HUDEP-2 (cell line): ENCODE data around the gene CYP26A1.

ENCODE experiments used
- DNase-seq, 76 experiments: peaks; one replicate each; lab custom pipeline; 2025; ENCODE audit not compliant: unreplicated experiment in 76 of 76; lab: John Stamatoyannopoulos, UW

CYP26A1 gene

GRCh38 chr10:93063977-93064660 is 9.6 kb upstream of the CYP26A1 start:
- DNase-seq = no peak

GRCh38 chr10:93064874-93065660 is 8.6 kb upstream of the CYP26A1 start:
- no peak for DNase-seq

DNA sequence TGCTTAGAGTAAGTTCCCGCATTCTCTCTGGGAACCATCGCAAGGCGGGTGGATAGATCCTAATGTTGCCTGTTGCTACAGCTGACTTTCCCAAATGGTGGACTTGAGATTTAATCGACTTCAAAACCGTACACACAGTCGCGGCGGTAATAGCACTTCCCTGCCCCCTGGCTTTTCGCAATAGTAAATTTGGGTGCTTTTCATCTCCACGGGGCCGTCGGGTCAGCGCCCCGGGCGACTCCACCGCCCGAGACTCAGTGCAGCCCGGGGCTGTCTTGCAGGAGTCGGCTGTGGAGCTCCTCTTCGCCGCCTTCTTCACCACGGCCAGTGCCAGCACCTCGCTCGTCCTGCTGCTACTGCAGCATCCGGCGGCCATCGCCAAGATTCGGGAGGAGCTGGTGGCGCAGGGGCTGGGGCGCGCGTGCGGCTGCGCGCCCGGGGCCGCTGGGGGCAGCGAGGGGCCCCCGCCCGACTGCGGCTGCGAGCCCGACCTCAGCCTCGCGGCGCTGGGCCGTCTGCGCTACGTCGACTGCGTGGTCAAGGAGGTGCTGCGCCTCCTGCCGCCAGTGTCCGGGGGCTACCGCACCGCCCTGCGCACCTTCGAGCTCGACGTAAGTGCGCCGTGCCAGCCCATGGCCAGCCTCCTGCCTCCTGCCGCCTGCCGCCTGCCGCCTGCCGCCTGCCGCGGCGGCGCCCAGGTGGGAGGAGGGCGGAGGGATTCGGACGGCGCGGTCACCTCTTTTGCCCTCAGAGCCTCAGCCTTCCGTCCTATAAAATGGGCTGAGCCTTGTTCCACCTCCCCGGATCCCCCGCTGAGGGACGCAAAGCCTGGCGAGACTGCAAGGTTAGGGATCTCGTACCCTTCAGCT is 7.8 kb upstream of the CYP26A1 start:
- DNase-seq = no peak

DNA sequence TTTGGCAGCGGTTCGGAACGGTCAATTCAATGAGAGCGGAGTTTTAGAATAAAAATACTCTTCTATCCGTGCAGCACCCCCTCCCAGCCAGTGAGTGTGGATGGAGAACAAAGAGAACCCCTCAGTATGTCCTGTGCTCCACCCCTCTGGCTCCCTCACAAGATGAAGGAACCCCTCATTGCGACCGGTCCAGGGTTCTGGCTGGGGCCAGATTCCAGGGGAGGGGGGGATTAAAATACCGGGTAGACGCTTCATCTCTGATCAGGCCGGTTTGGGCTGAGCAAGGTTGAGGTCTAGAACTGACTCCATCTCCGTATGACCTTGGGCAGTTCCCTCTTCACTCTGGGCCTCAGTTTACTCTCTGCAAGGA is 7.2 kb upstream of the CYP26A1 start:
- no peak for DNase-seq

DNA sequence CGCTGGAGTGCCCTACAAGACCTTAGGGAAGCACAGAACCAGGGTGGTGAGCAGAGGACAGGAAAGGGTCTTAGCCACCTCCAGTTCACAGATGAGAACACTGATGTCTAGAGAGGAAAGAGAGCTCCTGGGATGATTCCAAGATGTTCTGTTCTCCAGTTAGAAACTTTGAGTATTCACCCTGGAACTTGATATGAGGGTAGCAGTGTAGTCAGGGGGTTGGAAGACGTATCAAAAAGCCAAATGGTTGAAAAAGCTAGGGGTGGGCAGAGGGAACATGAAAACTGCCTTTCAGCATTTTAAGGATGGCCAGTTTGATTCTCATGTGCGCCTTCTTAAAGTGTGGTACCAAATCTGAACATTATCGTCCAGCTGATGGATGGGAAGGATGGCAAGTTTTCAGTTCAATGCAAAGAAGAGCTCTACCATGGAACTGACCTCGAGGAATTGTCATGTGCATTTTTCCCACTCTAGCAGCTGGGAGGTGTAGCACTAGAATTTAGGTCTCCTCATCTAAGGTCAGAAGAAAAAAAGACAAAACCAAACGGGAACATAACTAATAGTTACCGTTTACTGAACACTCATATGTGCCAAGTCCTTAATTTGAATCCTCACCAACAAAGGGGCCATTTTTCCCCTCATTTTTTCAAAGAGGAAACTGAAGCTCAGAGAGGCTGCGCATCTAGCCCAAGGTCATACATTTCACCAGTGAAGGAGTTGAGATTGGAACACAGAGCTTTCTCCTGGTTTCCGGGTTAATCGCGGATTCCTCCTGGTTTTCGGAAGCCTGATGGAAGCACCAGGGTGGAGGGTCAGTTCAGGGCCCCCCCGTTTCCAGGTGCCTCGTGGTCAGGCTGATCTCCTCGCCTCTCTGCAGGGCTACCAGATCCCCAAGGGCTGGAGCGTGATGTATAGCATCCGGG is 6.0 kb upstream of the CYP26A1 start:
- DNase-seq = no peak

DNA sequence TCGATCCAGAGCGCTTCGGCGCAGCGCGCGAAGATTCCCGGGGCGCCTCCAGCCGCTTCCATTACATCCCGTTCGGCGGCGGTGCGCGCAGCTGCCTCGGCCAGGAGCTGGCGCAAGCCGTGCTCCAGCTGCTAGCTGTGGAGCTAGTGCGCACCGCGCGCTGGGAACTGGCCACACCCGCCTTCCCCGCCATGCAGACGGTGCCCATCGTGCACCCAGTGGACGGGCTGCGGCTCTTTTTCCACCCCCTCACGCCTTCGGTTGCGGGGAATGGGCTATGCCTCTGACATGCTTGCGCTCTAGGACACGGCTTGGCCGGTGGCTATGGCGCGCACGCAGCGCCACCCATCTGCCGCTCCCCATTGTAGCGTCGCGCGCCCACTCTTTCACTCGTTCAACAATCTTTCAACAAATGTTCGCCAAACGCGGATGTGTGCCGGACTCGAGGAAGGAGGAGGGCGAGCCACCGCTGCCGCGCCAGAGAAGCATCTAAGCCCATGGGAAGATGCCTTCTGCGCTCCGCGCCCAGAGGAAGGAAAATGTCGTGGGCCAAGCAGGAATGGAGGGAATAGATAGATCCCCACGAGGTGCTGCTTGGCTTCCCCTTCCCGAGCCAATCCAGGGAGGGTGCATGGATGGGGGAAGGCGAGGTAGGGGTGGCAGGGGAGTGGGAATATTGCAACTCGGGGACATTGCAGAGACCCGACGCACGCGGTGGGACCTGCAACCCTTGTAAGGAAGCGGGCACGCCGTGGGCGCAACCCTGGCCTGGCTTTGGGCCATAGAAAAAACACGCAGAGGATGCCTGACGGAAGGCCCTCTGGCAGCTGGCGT is 5.1 kb upstream of the CYP26A1 start:
- DNase-seq = peak in 6 of 76 experiments; percentile 8 to 48 (median 18)

DNA sequence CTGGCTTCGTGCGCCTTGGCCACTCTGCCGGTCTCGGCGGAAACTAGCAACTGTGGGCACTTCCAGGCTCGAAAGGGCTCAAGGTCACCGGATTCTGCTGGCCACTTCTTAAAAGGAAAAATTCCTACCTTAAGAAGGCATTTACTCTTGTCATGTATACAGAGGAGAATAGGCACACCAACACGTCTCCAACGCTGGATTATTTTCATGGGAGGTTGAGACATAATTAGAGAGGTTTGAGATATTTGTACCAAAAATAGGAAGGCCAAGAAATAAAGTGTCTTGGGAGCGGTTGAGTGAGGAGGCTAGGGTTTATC is 4.5 kb upstream of the CYP26A1 start:
- DNase-seq = no peak

DNA sequence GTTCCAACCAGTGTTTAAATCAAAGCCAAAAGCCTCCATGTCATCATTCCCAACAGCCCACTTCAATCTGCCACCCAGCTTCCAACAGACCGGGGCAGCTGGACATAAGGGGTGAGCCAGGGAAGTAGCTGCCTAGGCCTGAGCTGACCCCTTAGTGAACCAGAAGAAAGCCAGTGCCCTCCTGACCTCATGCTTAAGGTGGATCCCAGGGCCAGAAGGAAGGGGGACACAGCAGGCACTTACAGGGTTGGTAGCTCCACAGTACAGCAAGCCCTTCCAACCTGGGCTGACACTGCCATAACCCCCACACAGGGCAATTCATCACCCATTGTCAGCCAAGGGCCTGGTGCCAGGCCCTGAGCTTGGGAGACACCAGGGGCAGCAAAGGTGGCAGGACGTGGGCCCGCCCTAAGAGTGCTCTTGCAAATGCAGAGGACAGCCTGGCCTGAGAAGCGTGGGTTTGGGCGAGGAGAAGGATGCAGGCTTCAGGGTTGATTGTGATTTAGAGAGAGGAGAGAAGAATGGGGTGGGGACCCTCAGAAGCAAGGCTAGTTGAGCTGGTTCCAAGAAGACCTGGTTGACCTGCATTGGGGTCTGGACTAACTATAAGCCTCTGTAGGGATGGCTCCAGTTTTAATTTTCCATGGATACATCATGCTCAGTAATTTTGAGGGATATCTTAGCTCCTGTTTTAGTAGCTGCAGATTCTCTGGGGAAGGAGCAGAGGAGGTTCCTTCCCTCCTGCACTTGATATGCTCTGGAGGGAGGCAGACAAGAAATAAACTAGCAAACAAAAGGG is 3.1 kb upstream of the CYP26A1 start:
- DNase-seq = no peak

DNA sequence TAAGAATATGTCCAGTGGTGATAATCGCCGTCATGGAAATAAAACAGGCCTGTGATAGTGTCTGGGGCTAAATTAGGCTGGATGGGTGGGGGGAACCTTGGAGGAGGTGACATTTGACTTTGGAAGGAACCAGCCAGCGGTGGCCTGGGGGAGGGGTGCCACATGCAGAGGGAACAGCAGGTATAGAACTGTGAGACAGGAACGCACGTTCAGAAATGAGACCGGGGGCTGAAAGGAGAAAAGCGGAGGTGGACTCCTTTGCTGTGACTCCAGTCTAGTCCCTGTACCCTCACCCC is 2.6 kb upstream of the CYP26A1 start:
- DNase-seq = no peak

- DNase-seq = peak in 12 of 76 experiments; percentile 7 to 37 (median 18)
These were observed 1.9 kb upstream of the CYP26A1 start for GRCh38 chr10:93071674-93072224.

DNA sequence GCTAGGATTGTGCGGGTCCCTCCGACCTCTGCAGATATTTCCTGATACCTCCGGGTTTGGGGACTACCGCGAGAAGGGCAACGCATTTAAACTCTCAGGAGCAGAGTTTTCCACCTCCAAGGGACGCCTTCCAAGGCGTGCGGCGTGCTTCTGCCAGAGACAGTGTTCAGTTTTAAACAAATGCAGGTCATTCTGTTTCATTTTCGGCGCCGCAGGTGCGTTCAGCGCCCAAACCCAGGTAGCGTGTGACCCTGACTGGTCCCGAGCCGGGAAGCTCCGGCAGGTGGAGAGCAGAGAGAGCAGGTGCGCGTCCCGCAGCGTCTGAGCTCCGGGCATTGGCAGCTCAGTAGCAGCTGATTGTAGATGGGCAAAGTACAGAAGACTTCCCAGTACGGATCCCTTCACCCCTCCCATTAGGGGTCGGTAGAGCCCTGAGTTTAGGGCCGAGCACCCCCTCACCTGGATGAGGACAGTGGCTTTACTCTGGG is 1.4 kb upstream of the CYP26A1 start:
- no peak for DNase-seq

- peak in 1 of 76 experiments; percentile 21 for DNase-seq
These were observed 767 bp upstream of the CYP26A1 start for GRCh38 chr10:93072713-93073538.

- peak in 2 of 76 experiments; percentile 6 to 8 for DNase-seq
These were observed 479 bp downstream of the CYP26A1 start for GRCh38 chr10:93074147-93074596.

DNA sequence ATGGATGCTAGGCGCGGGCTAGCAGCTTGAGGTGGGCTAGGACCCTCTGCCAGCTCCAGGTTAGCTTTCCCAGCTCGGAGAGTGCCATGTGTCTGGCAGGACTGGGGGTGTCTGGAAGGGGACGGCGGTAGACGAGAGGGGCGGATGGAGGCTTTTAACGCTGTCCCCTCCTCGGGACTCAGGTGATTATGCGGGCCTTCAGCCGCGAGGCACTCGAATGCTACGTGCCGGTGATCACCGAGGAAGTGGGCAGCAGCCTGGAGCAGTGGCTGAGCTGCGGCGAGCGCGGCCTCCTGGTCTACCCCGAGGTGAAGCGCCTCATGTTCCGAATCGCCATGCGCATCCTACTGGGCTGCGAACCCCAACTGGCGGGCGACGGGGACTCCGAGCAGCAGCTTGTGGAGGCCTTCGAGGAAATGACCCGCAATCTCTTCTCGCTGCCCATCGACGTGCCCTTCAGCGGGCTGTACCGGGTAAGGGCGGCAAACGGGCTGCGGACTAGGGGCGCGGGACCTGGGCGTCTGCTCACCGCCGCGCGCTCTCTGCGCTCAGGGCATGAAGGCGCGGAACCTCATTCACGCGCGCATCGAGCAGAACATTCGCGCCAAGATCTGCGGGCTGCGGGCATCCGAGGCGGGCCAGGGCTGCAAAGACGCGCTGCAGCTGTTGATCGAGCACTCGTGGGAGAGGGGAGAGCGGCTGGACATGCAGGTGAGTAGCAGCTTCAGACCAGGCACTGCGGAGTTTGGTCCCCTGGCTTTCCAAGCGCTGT is 1.1 kb downstream of the CYP26A1 start:
- peak in 1 of 76 experiments; percentile 18 for DNase-seq

DNA sequence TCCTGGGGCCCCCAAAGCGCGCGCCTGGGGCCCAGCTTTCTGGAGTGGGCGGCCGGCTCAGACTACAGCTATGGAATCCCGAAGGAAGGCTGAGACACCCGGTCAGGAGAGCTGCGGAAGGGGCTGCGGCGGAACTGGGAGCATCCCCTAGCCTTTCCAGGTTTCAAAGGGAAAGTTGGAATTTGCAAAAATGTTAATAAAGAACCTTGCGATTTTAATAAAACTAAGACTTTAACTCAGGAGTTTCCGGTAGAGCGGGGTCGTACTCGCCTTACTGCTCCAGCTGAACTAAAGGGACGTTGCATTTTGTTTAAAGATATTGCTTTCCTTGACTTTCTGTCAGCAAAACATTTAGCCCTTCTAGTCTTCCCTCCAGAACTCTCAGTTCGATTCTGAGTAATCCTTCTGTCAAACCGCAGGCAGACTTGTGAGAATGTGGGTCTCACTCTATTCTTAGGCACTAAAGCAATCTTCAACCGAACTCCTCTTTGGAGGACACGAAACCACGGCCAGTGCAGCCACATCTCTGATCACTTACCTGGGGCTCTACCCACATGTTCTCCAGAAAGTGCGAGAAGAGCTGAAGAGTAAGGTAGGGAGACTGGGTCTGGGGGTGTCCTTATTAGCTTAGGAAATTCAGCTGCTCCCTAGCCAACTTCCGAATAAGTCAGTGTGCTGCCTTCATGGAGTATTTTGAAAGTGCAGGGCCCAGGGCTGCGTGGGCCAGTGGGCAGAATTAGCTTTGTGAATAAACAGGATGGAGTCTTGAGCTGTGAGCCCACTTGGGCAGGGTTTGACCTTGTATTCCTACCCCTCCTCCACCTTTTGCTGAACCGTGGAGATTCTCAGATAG is 1.9 kb downstream of the CYP26A1 start:
- no peak for DNase-seq

DNA sequence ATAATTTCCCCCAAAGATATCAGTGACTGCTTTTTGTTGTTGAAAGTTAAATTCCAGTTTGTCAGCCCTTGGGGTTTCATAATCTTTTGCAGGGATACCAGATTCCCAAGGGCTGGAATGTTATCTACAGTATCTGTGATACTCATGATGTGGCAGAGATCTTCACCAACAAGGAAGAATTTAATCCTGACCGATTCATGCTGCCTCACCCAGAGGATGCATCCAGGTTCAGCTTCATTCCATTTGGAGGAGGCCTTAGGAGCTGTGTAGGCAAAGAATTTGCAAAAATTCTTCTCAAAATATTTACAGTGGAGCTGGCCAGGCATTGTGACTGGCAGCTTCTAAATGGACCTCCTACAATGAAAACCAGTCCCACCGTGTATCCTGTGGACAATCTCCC is 3.2 kb downstream of the CYP26A1 start:
- no peak for DNase-seq
